A549 (cell line): ENCODE data around the gene CKAP2L. TPM values are rescaled to one million over a fixed set of nuclear protein-coding genes. Genes with fewer than 3 reads are reported as not detected.
A peak's percentile ranks its signal among the peaks of the same experiment; 100 is the strongest.

Experiments used
- ATAC-seq, 2 experiments: fragments of 200-7000 bp in 1 of 2; fragments of >200 bp in 1 of 2; cut with Nextera tagmentation in 1 of 2; cut with Tn5 transposase in 1 of 2; 3 replicates each; pipeline versions ENCODE4 v1.8.0 to v1.9.1; 2018 to 2020; ENCODE audit warnings: mild to moderate bottlenecking in 1 of 2, moderate library complexity in 1 of 2
- CTCF ChIA-PET: fragments of 300-600 bp; sonication (Branson Sonifier 250); formaldehyde crosslinking; extraction: SDS; loops from one replicate; lab custom pipeline; 2021; ENCODE audit warnings: antibody characterized with exemption, inconsistent platforms; lab: Yijun Ruan, JAX
- POLR2A ChIA-PET: fragments of 350-600 bp; formaldehyde crosslinking; extraction: SDS; loops from one replicate; lab custom pipeline; 2021; ENCODE audit warnings: antibody characterized with exemption, inconsistent platforms; lab: Yijun Ruan, JAX
- DNase-seq, 2 experiments: peaks; one replicate each; pipeline versions ENCODE4 v3.0.0 to v3.0.0-alpha.2; 2011 to 2016; ENCODE audit warnings: low read depth in 1 of 2, low spot score in 1 of 2
- FAIRE-seq: peaks from 2 replicates; lab custom pipeline; 2011; peaks lifted over from hg19 to GRCh38; lab: Jason Lieb, UNC
- H3K27ac ChIP-seq, 2 experiments: fragments of >200 bp; sonication (Bioruptor Twin); formaldehyde crosslinking; 3 replicates each; pipeline ENCODE4 v1.5.1; 2016 to 2017
- H3K4me1 ChIP-seq: fragments of >200 bp; sonication (Bioruptor Twin); formaldehyde crosslinking; 3 replicates; pipeline ENCODE4 v1.6.1; 2016
- H3K4me2 ChIP-seq: fragments of >200 bp; sonication (Bioruptor Twin); formaldehyde crosslinking; 3 replicates; pipeline ENCODE4 v1.6.1; 2016
- H3K4me3 ChIP-seq: fragments of >200 bp; sonication (Bioruptor Twin); formaldehyde crosslinking; 3 replicates; pipeline ENCODE4 v1.5.1; 2016
- H3K9me3 ChIP-seq: fragments of >200 bp; sonication (Bioruptor Twin); formaldehyde crosslinking; 3 replicates; pipeline ENCODE4 v1.6.1; 2016
- BHLHE40 ChIP-seq: IDR thresholded peaks from 2 replicates; pipeline ENCODE4 v1.6.1; 2012; ENCODE audit warnings: low read depth, low read length, inconsistent platforms
- CBX2 ChIP-seq: fragments of 200-600 bp; sonication (generic); IDR thresholded peaks from 2 replicates; pipeline ENCODE4 v1.6.1; 2016; ENCODE audit warnings: low read depth, mild to moderate bottlenecking, borderline replicate concordance
- CEBPB ChIP-seq, 2 experiments: fragments of >200 bp in 1 of 2; sonication (Bioruptor Twin) in 1 of 2; formaldehyde crosslinking in 1 of 2; IDR thresholded peaks; 2 replicates each; pipeline ENCODE4 v1.6.1; 2012 to 2016
- ESRRA ChIP-seq: fragments of 150-350 bp; IDR thresholded peaks from 2 replicates; pipeline ENCODE4 v1.6.1; 2014; ENCODE audit warnings: mild to moderate bottlenecking, low read length, borderline replicate concordance
- FOSB ChIP-seq: fragments of 250-450 bp; sonication (Bioruptor Pico); IDR thresholded peaks from 2 replicates; pipeline ENCODE4 v1.5.0; 2020; ENCODE audit warnings: mild to moderate bottlenecking, moderate library complexity
- FOSL2 ChIP-seq, 2 experiments: fragments of 450-650 bp in 1 of 2; fragments of >200 bp in 1 of 2; sonication (Bioruptor Twin) in 1 of 2; formaldehyde crosslinking; IDR thresholded peaks; 2 replicates each; pipeline versions ENCODE4 v1.5.0 to v1.6.1; 2016 to 2020; ENCODE audit warnings: mild to moderate bottlenecking in 1 of 2, moderate library complexity in 1 of 2
- FOXS1 ChIP-seq: fragments of 250-450 bp; sonication (Bioruptor Pico); IDR thresholded peaks from 2 replicates; pipeline ENCODE4 v1.5.0; 2020; ENCODE audit warnings: mild to moderate bottlenecking, moderate library complexity
- HDAC2 ChIP-seq: fragments of 200-600 bp; sonication (generic); IDR thresholded peaks from 2 replicates; pipeline ENCODE4 v1.6.1; 2016
- HOXA7 ChIP-seq: fragments of 250-450 bp; sonication (Bioruptor Pico); IDR thresholded peaks from 2 replicates; pipeline ENCODE4 v1.5.0; 2020; ENCODE audit warnings: mild to moderate bottlenecking, moderate library complexity
- HOXB13 ChIP-seq: fragments of 250-450 bp; sonication (Bioruptor Pico); IDR thresholded peaks from 2 replicates; pipeline ENCODE4 v1.5.0; 2020; ENCODE audit warnings: low read depth, mild to moderate bottlenecking, moderate library complexity
- JUN ChIP-seq, 2 experiments: fragments of >200 bp; sonication (Bioruptor Twin); formaldehyde crosslinking; IDR thresholded peaks; 2 replicates in 1 of 2; 3 replicates in 1 of 2; pipeline ENCODE4 v1.6.1; 2016 to 2017
- JUNB ChIP-seq: fragments of >200 bp; sonication (Bioruptor Twin); formaldehyde crosslinking; IDR thresholded peaks from 2 replicates; pipeline ENCODE4 v1.6.1; 2016
- NPAS2 ChIP-seq: fragments of 250-450 bp; sonication (Bioruptor Pico); IDR thresholded peaks from 2 replicates; pipeline ENCODE4 v1.8.0; 2022; ENCODE audit warnings: mild to moderate bottlenecking, moderate library complexity, borderline replicate concordance
- NR3C1 ChIP-seq: fragments of >200 bp; sonication (Bioruptor Twin); formaldehyde crosslinking; IDR thresholded peaks from 3 replicates; pipeline ENCODE4 v1.6.1; 2017
- PHF8 ChIP-seq: fragments of 200-600 bp; sonication (generic); IDR thresholded peaks from 2 replicates; pipeline ENCODE4 v1.6.1; 2016; ENCODE audit warnings: low read depth, mild to moderate bottlenecking, antibody characterized with exemption, moderate library complexity, borderline replicate concordance
- RAD21 ChIP-seq, 2 experiments: fragments of >200 bp in 1 of 2; sonication (Bioruptor Twin) in 1 of 2; formaldehyde crosslinking in 1 of 2; IDR thresholded peaks in 1 of 2; conservative IDR thresholded peaks in 1 of 2; 2 replicates in 1 of 2; 3 replicates in 1 of 2; pipeline ENCODE4 v1.6.1; 2012 to 2018; ENCODE audit warnings: inconsistent platforms in 1 of 2
- RCOR1 ChIP-seq: fragments of 150-350 bp; IDR thresholded peaks from 2 replicates; pipeline ENCODE4 v1.6.1; 2014; ENCODE audit warnings: antibody characterized with exemption, low read length, low read depth
- RFX5 ChIP-seq: fragments of 450-650 bp; IDR thresholded peaks from 2 replicates; pipeline ENCODE4 v1.7.1; 2014; ENCODE audit warnings: antibody characterized with exemption, mild to moderate bottlenecking, moderate library complexity
- RNF2 ChIP-seq: fragments of 200-600 bp; sonication (generic); IDR thresholded peaks from 2 replicates; pipeline ENCODE4 v1.6.1; 2016; ENCODE audit warnings: low read depth, mild to moderate bottlenecking, antibody characterized with exemption, moderate library complexity, borderline replicate concordance
- TP53 ChIP-seq: fragments of 250-450 bp; sonication (Bioruptor Pico); IDR thresholded peaks from 2 replicates; pipeline ENCODE4 v1.5.0; 2021; ENCODE audit warnings: mild to moderate bottlenecking, moderate library complexity
- ZFP36 ChIP-seq: fragments of 450-650 bp; IDR thresholded peaks from 2 replicates; pipeline ENCODE4 v1.6.1; 2014; ENCODE audit warnings: borderline replicate concordance; ENCODE audit not compliant: partially characterized antibody
- ZNF302 ChIP-seq: fragments of 250-450 bp; sonication (Bioruptor Pico); IDR thresholded peaks from 2 replicates; pipeline ENCODE4 v1.9.0; 2021; ENCODE audit warnings: inconsistent platforms, mild to moderate bottlenecking, moderate library complexity
- ZSCAN20 ChIP-seq: fragments of 250-450 bp; sonication (Bioruptor Pico); IDR thresholded peaks from 2 replicates; pipeline ENCODE4 v1.8.0; 2022; ENCODE audit warnings: mild to moderate bottlenecking, moderate library complexity
- WGBS: methylation state at CpG from one replicate; pipeline ENCODE4 v1.1.6; 2017; ENCODE audit errors: missing lambda C conversion rate; 5-methylcytosine and 5-hydroxymethylcytosine counted together
- polyA plus RNA-seq, 4 experiments: library from polyadenylated mRNA; depleted of rRNA in 3 of 4; stranded (reverse); fragments of >200 nt; fragmentation: RNase III in 1 of 4; extraction: RNeasy Plus Mini Kit Qiagen cat#74134 plus additional on column Dnase treatment in 1 of 4; gene quantifications; 2 replicates in 3 of 4; 3 replicates in 1 of 4; pipeline ENCODE4 v1.2.3, GENCODE V29; 2011 to 2017
- TF ChIP-seq, protein P1 (sequence below): fragments of >200 bp; sonication (Bioruptor Twin); formaldehyde crosslinking; IDR thresholded peaks from 3 replicates; pipeline ENCODE4 v1.6.1; 2016
- TF ChIP-seq, protein P2 (sequence below): fragments of 200-600 bp; sonication (generic); IDR thresholded peaks from 2 replicates; pipeline ENCODE4 v1.6.1; 2016; ENCODE audit warnings: antibody characterized with exemption, mild to moderate bottlenecking, moderate library complexity
- TF ChIP-seq, protein P3 (sequence below): fragments of >200 bp; sonication (Bioruptor Twin); formaldehyde crosslinking; IDR thresholded peaks from 2 replicates; pipeline ENCODE4 v1.6.1; 2016
- TF ChIP-seq, protein P4 (sequence below): fragments of 150-350 bp; IDR thresholded peaks from 2 replicates; pipeline ENCODE4 v1.6.1; 2014; ENCODE audit warnings: low read depth, mild to moderate bottlenecking, low read length

Gene CKAP2L
- polyA plus RNA-seq, 2 of the 4 experiments (the other 2 are of a cell fraction): 14.0 to 15.9 TPM

DNA sequence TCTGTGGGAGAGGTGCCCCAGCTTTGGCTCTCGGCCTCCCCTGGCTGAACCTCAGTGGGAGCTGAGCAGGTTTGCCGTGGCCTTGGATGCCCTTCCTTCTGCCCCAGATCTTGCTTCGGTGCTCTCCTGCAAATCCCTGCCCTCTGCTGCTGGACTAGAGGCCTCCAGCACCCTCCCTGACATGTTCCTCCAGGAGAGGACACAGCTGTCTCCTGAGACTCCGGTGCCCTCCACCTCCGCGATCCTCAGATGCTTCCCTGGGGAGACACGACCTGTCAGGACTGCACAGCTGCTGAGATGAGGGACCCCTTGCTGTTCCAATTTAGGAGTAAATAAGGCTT lies 50.9 kb downstream of the CKAP2L start:
- no peak overlapping the region for H3K4me3 ChIP-seq
- no peak for DNase-seq
- H3K4me2 ChIP-seq: no peak overlapping the region
- 80% methylated on average over 7 of the region's 7 CpGs for WGBS
- FAIRE-seq: no peak
- TF ChIP-seq ZSCAN20 (CRISPR knock-in tag): no peak
- TF ChIP-seq JUN (IDR thresholded peaks at IDR 0.05): no peak
- no peak for TF ChIP-seq HOXA7 (CRISPR knock-in tag)
- no peak for TF ChIP-seq ESRRA
- TF ChIP-seq CBX2: no peak
- no peak for TF ChIP-seq RCOR1
- TF ChIP-seq RFX5: no peak
- TF ChIP-seq RNF2: no peak
- TF ChIP-seq, protein P1, sequence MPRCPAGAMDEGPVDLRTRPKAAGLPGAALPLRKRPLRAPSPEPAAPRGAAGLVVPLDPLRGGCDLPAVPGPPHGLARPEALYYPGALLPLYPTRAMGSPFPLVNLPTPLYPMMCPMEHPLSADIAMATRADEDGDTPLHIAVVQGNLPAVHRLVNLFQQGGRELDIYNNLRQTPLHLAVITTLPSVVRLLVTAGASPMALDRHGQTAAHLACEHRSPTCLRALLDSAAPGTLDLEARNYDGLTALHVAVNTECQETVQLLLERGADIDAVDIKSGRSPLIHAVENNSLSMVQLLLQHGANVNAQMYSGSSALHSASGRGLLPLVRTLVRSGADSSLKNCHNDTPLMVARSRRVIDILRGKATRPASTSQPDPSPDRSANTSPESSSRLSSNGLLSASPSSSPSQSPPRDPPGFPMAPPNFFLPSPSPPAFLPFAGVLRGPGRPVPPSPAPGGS: no peak
- no peak for TF ChIP-seq FOXS1
- TF ChIP-seq, protein P2, sequence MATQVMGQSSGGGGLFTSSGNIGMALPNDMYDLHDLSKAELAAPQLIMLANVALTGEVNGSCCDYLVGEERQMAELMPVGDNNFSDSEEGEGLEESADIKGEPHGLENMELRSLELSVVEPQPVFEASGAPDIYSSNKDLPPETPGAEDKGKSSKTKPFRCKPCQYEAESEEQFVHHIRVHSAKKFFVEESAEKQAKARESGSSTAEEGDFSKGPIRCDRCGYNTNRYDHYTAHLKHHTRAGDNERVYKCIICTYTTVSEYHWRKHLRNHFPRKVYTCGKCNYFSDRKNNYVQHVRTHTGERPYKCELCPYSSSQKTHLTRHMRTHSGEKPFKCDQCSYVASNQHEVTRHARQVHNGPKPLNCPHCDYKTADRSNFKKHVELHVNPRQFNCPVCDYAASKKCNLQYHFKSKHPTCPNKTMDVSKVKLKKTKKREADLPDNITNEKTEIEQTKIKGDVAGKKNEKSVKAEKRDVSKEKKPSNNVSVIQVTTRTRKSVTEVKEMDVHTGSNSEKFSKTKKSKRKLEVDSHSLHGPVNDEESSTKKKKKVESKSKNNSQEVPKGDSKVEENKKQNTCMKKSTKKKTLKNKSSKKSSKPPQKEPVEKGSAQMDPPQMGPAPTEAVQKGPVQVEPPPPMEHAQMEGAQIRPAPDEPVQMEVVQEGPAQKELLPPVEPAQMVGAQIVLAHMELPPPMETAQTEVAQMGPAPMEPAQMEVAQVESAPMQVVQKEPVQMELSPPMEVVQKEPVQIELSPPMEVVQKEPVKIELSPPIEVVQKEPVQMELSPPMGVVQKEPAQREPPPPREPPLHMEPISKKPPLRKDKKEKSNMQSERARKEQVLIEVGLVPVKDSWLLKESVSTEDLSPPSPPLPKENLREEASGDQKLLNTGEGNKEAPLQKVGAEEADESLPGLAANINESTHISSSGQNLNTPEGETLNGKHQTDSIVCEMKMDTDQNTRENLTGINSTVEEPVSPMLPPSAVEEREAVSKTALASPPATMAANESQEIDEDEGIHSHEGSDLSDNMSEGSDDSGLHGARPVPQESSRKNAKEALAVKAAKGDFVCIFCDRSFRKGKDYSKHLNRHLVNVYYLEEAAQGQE: no peak
- TF ChIP-seq, protein P3, sequence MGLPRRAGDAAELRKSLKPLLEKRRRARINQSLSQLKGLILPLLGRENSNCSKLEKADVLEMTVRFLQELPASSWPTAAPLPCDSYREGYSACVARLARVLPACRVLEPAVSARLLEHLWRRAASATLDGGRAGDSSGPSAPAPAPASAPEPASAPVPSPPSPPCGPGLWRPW: no peak
- TF ChIP-seq FOSL2 (IDR thresholded peaks at IDR 0.05): no peak
- no peak for TF ChIP-seq FOSL2 (CRISPR knock-in tag; IDR thresholded peaks at IDR 0.05)
- no peak for TF ChIP-seq TP53 (CRISPR knock-in tag)
- TF ChIP-seq BHLHE40: no peak
- TF ChIP-seq NR3C1: no peak
- no peak for TF ChIP-seq PHF8
- TF ChIP-seq, protein P4, sequence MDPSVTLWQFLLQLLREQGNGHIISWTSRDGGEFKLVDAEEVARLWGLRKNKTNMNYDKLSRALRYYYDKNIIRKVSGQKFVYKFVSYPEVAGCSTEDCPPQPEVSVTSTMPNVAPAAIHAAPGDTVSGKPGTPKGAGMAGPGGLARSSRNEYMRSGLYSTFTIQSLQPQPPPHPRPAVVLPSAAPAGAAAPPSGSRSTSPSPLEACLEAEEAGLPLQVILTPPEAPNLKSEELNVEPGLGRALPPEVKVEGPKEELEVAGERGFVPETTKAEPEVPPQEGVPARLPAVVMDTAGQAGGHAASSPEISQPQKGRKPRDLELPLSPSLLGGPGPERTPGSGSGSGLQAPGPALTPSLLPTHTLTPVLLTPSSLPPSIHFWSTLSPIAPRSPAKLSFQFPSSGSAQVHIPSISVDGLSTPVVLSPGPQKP: no peak
- TF ChIP-seq FOSB (CRISPR knock-in tag): no peak
- TF ChIP-seq ZNF302 (CRISPR knock-in tag): no peak
- H3K9me3 ChIP-seq: no peaks in the 10 kb centered on the region
- H3K4me1 ChIP-seq: peaks cover 17% of the 10 kb centered on the region
- POLR2A ChIA-PET: no interaction called here
- ATAC-seq: no peak
- CTCF ChIA-PET: interaction anchor here (0.6 to 2.9 kb wide), 4 partner anchors 13 to 147 kb away, joined by 3 to 31 read pairs (median 5); no protein-coding TSS in a partner anchor
- H3K27ac ChIP-seq: 0 out of 6 replicates have a peak overlapping the region, but pooled peaks of 1 of the 2 experiments have one; percentile 47

DNA sequence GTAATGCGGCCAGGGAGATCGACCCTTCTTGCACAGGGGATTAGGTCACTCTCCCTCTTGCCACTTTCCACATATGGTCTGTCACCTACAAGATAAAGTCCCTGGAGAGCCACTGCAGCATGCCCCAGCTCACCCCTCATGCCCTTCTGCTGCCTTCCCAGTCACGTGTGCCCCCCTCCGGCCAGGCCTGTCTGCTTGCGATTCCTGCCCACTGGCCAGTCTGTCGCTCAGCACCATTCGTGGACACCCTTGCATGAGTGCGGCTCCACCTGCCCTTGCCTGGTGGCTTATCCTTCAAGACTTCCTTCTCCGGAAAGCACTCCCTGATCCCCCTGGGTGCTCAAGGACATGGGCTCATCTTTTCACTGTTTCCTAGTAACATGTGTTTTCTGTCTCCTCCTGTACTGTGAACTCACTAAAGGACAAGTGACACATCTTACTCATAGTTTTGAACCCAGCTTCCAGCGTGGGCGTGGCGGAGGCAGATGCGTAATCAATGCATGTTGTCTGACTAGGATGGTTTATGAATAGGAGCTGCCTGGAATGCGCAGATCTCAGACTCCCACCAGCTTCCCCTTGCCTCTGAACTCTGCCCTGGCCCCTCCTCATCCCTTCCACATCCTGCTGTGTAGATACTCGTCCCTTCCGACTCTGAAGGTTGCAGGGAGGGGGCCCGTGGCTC lies 51.4 kb downstream of the CKAP2L start:
- WGBS: 75% methylated on average over 17 of the region's 17 CpGs
- POLR2A ChIA-PET: no interaction called here
- DNase-seq: peak in 1 of 2 experiments; percentile 45
- Histone ChIP-seq H3K4me3 (no peak overlapping the region), H3K9me3 (no peaks in the 10 kb centered on the region), H3K27ac (0 out of 6 replicates have a peak overlapping the region, but pooled peaks of 1 of the 2 experiments have one; percentile 47), H3K4me1 (peaks cover 17% of the 10 kb centered on the region), H3K4me2 (no peak overlapping the region)
- ATAC-seq: peak; percentile 6 to 28; a peak in 4 of 6 replicates
- CTCF ChIA-PET: interaction anchor here (0.6 to 2.9 kb wide), 5 partner anchors 14 to 146 kb away, joined by 3 to 31 read pairs (median 6); no protein-coding TSS in a partner anchor
- FAIRE-seq: no peak
- TF ChIP-seq ZFP36: no peak
- TF ChIP-seq HOXA7 (CRISPR knock-in tag): no peak
- no peak for TF ChIP-seq JUNB
- TF ChIP-seq ZSCAN20 (CRISPR knock-in tag): no peak
- TF ChIP-seq, protein P1: no peak
- no peak for TF ChIP-seq HOXB13 (CRISPR knock-in tag)
- no peak for TF ChIP-seq JUN (IDR thresholded peaks at IDR 0.05)
- no peak for TF ChIP-seq NPAS2 (CRISPR knock-in tag)
- TF ChIP-seq PHF8: no peak
- TF ChIP-seq RAD21 (conservative IDR thresholded peaks at IDR 0.05 in 1 of 2, IDR thresholded peaks at IDR 0.05 in 1 of 2): no peak
- TF ChIP-seq HDAC2: no peak
- no peak for TF ChIP-seq CEBPB (IDR thresholded peaks at IDR 0.05)
